HCT116 (cell line): ENCODE data around the gene AFDN. TPM values are rescaled to one million over a fixed set of nuclear protein-coding genes. Genes with fewer than 3 reads are reported as not detected.

Experiments used
- ATAC-seq: fragments of 200-7000 bp; cut with Tn5 transposase; 2 replicates; pipeline ENCODE4 v1.9.1; 2020; ENCODE audit warnings: mild to moderate bottlenecking, moderate library complexity
- BruUV-seq: library from RNA; stranded (reverse); fragments of 400-500 nt; replicated peaks from 2 replicates; lab custom pipeline; 2021; lab: Mats Ljungman, UMichigan
- CTCF ChIA-PET: fragments of 300-600 bp; sonication (Branson Sonifier 250); formaldehyde crosslinking; loops from one replicate; lab custom pipeline; 2021; ENCODE audit warnings: antibody characterized with exemption; lab: Charles Lee
- POLR2A ChIA-PET: fragments of 300-600, 350-600 bp; sonication (Branson Sonifier 250); formaldehyde crosslinking; loops from one replicate; lab custom pipeline; 2021; ENCODE audit warnings: antibody characterized with exemption; lab: Charles Lee
- RAD21 ChIA-PET, 2 experiments: fragments of 300-600 bp; sonication (Branson Sonifier 250); formaldehyde crosslinking; loops; one replicate each; lab custom pipeline; 2023; ENCODE audit warnings: low total read pairs in 2 of 2; ENCODE audit not compliant: uncharacterized antibody in 2 of 2, unreplicated experiment in 2 of 2, low non-redundant PET in 1 of 2; lab: Charles Lee
- DNase-seq: peaks from one replicate; pipeline ENCODE4 v3.0.0-alpha.2; 2010; ENCODE audit warnings: low read depth, low spot score
- H2AFZ ChIP-seq: fragments of 200-600 bp; shearing (Covaris generic), sonication (generic); 2 replicates; pipeline ENCODE4 v1.6.1; 2017; ENCODE audit warnings: low read depth, mixed run types, mixed read lengths, antibody characterized with exemption, low read length; ENCODE audit not compliant: poor library complexity, severe bottlenecking
- H3K27ac ChIP-seq: 2 replicates; pipeline ENCODE4 v1.5.1; 2012; ENCODE audit warnings: low read depth, low read length
- H3K27me3 ChIP-seq: fragments of 200-600 bp; sonication (generic); 2 replicates; pipeline ENCODE4 v1.6.1; 2016; ENCODE audit warnings: mixed run types, low read length, mixed read lengths; ENCODE audit not compliant: insufficient read depth
- H3K36me3 ChIP-seq, 2 experiments: fragments of 200-500 bp in 1 of 2; fragments of 200-600 bp in 1 of 2; sonication (Bioruptor generic) in 1 of 2; sonication (generic) in 1 of 2; 2 replicates each; pipeline versions ENCODE4 v1.5.1 to v1.6.1; 2014 to 2016; ENCODE audit warnings: low read length in 2 of 2, inconsistent platforms in 1 of 2, mixed read lengths in 1 of 2, mixed run types in 1 of 2; ENCODE audit not compliant: insufficient read depth in 2 of 2, control insufficient read depth in 1 of 2
- H3K4me1 ChIP-seq, 2 experiments: fragments of 200-600 bp in 1 of 2; sonication (generic) in 1 of 2; 2 replicates each; pipeline versions ENCODE4 v1.5.1 to v1.6.1; 2012 to 2017; ENCODE audit warnings: low read length in 2 of 2, inconsistent platforms in 1 of 2, mild to moderate bottlenecking in 1 of 2, mixed read lengths in 1 of 2, mixed run types in 1 of 2, moderate library complexity in 1 of 2; ENCODE audit not compliant: insufficient read depth in 2 of 2, control insufficient read depth in 1 of 2
- H3K4me2 ChIP-seq: fragments of 200-600 bp; sonication (generic); 2 replicates; pipeline ENCODE4 v1.6.1; 2017; ENCODE audit warnings: mixed run types, low read length, mixed read lengths
- H3K4me3 ChIP-seq, 2 experiments: fragments of 200-600 bp in 1 of 2; sonication (generic) in 1 of 2; replicated peaks in 1 of 2; 2 replicates each; pipeline ENCODE4 v1.5.1; 2011 to 2016; ENCODE audit warnings: low read length in 2 of 2, control low read depth in 1 of 2, low read depth in 1 of 2, mild to moderate bottlenecking in 1 of 2, mixed read lengths in 1 of 2, mixed run types in 1 of 2
- H3K79me2 ChIP-seq: fragments of 200-600 bp; sonication (generic); 2 replicates; pipeline ENCODE4 v1.6.1; 2017; ENCODE audit warnings: mild to moderate bottlenecking, mixed run types, low read length, moderate library complexity, mixed read lengths; ENCODE audit not compliant: insufficient read depth
- H3K9ac ChIP-seq: fragments of 200-600 bp; sonication (generic); 2 replicates; pipeline ENCODE4 v1.6.1; 2016; ENCODE audit warnings: low read length, mixed read lengths
- H3K9me2 ChIP-seq: fragments of 200-600 bp; sonication (generic), shearing (Covaris generic); 2 replicates; pipeline ENCODE4 v1.6.1; 2017; ENCODE audit warnings: mixed run types, mild to moderate bottlenecking, moderate library complexity; ENCODE audit not compliant: insufficient read depth
- H3K9me3 ChIP-seq, 2 experiments: fragments of 200-500 bp in 1 of 2; fragments of 200-600 bp in 1 of 2; sonication (Bioruptor generic) in 1 of 2; sonication (generic) in 1 of 2; 2 replicates each; pipeline ENCODE4 v1.6.1; 2014 to 2017; ENCODE audit warnings: low read length in 2 of 2, mixed read lengths in 2 of 2, inconsistent platforms in 1 of 2, low read depth in 1 of 2, mild to moderate bottlenecking in 1 of 2, mixed run types in 1 of 2, moderate library complexity in 1 of 2; ENCODE audit not compliant: control insufficient read depth in 1 of 2, insufficient read depth in 1 of 2
- H4K20me1 ChIP-seq: fragments of 200-600 bp; sonication (generic), shearing (Covaris generic); 2 replicates; pipeline ENCODE4 v1.6.1; 2017; ENCODE audit warnings: mixed run types, mild to moderate bottlenecking, moderate library complexity; ENCODE audit not compliant: insufficient read depth
- ATF3 ChIP-seq: IDR thresholded peaks from 2 replicates; pipeline ENCODE4 v1.6.1; 2012
- CBX3 ChIP-seq: IDR thresholded peaks from 2 replicates; pipeline ENCODE4 v1.6.1; 2012; ENCODE audit warnings: low read depth
- CTCF ChIP-seq, 3 experiments: fragments of 200-600 bp in 1 of 3; sonication (generic) in 1 of 3; IDR thresholded peaks in 2 of 3; conservative IDR thresholded peaks in 1 of 3; 2 replicates each; pipeline ENCODE4 v1.5.1; 2012 to 2017; ENCODE audit warnings: low read depth in 2 of 3, low read length in 2 of 3, antibody characterized with exemption in 1 of 3, borderline replicate concordance in 1 of 3, control low read depth in 1 of 3, mild to moderate bottlenecking in 1 of 3, mixed read lengths in 1 of 3, mixed run types in 1 of 3, moderate library complexity in 1 of 3; ENCODE audit not compliant: insufficient read depth in 1 of 3
- ELF1 ChIP-seq: IDR thresholded peaks from 2 replicates; pipeline ENCODE4 v1.6.1; 2012; ENCODE audit warnings: low read depth, borderline replicate concordance
- EZH2 ChIP-seq: fragments of 200-600 bp; sonication (generic); IDR thresholded peaks from 2 replicates; pipeline ENCODE4 v1.6.1; 2017; ENCODE audit warnings: antibody characterized with exemption, mixed run types
- FOSL1 ChIP-seq: IDR thresholded peaks from 2 replicates; pipeline ENCODE4 v1.6.1; 2012; ENCODE audit warnings: low read depth
- POLR2AphosphoS5 ChIP-seq: IDR thresholded peaks from 2 replicates; pipeline ENCODE4 v1.6.1; 2011; ENCODE audit warnings: mild to moderate bottlenecking, low read depth, low read length, moderate library complexity
- REST ChIP-seq: IDR thresholded peaks from 2 replicates; pipeline ENCODE4 v1.6.1; 2012; ENCODE audit warnings: low read depth
- SP1 ChIP-seq: IDR thresholded peaks from 2 replicates; pipeline ENCODE4 v1.6.1; 2012; ENCODE audit warnings: low read depth
- TCF7L2 ChIP-seq: IDR thresholded peaks from 2 replicates; pipeline ENCODE4 v1.7.0; 2011; ENCODE audit warnings: borderline replicate concordance, inconsistent platforms; ENCODE audit not compliant: insufficient read depth, insufficient read length; ENCODE audit errors: extremely low read depth
- YY1 ChIP-seq: IDR thresholded peaks from 2 replicates; pipeline ENCODE4 v1.6.1; 2011; ENCODE audit warnings: low read length, low read depth, moderate library complexity, mild to moderate bottlenecking; ENCODE audit not compliant: insufficient replicate concordance; ENCODE audit errors: extremely low read depth
- ZFX ChIP-seq: fragments of 450-650 bp; IDR thresholded peaks from 2 replicates; pipeline ENCODE4 v1.6.1; 2017
- ZNF274 ChIP-seq: fragments of 200-500 bp; sonication (Bioruptor generic); IDR thresholded peaks from 2 replicates; pipeline ENCODE4 v1.6.1; 2014; ENCODE audit warnings: mild to moderate bottlenecking, low read depth, low read length, inconsistent platforms
- intact Hi-C: fragments of 100-400 bp; cut with micrococcal nuclease; formaldehyde crosslinking; loops from 2 replicates; pipeline ENCODE4 v1.10.0; 2022
- total RNA-seq: library from RNA; stranded (reverse); gene quantifications from one replicate; pipeline ENCODE4 v1.2.1, GENCODE V29; 2021; ENCODE audit not compliant: unreplicated experiment

The AFDN gene
- total RNA-seq, 1 experiment from 2014 or later = 59.4 TPM

- Histone ChIP-seq H2AFZ (no peak overlapping the region), H3K79me2 (no peaks in the 10 kb centered on the region), H3K4me2 (no peak overlapping the region), H3K9me3 (no peaks in the 10 kb centered on the region), H3K27ac (no peak overlapping the region), H3K27me3 (no peaks in the 10 kb centered on the region), H3K9ac (no peak overlapping the region), H3K9me2 (no peaks in the 10 kb centered on the region), H4K20me1 (no peaks in the 10 kb centered on the region)
- DNase-seq = no peak
- CTCF ChIA-PET = no interaction called here
- TF ChIP-seq ELF1 (no peak), EZH2 (no peak), CBX3 (no peak), REST (no peak), TCF7L2 (no peak), SP1 (no peak), ZNF274 (no peak), ZFX (no peak), YY1 (no peak), FOSL1 (no peak), CTCF (IDR thresholded peaks at IDR 0.05 in 2 of 3, conservative IDR thresholded peaks at IDR 0.05 in 1 of 3; ENCODE audit: borderline replicate concordance in 1 of 3, insufficient read depth in 1 of 3, low read depth in 2 of 3, low read length in 2 of 3) (no peak), POLR2AphosphoS5 (no peak), ATF3 (no peak)
- TF ChIP-seq, all 23 proteins: peak for 0
- BruUV-seq = no TSS peak
- Histone ChIP-seq H3K4me1 (no peaks in the 10 kb centered on the region), H3K36me3 (peaks cover 14 to 20% of the 10 kb centered on the region in 2 experiments; a peak in 3 of 4 replicates), H3K4me3 (no peak overlapping the region)
- ChIA-PET POLR2A (no interaction called here), RAD21 (no interaction called here)
- ATAC-seq = no peak
- intact Hi-C loops = no loop called here
These were observed 95.1 kb downstream of the AFDN start for GRCh38 chr6:167921831-167922230.
